HG02981 (cell line): ENCODE measurements around the gene CWF19L1.

Source experiments
- ATAC-seq: cut with Tn5 transposase; IDR thresholded peaks from one replicate; pipeline ENCODE4 v1.9.1; 2021; ENCODE audit warnings: mild to moderate bottlenecking, moderate library complexity; ENCODE audit not compliant: unreplicated experiment

CWF19L1 gene

GRCh38 chr10:100182908-100183307, 84.5 kb downstream of the CWF19L1 start:
- ATAC-seq: no peak
